Endothelial cell of umbilical vein (primary cell): ENCODE results near the gene CECR2. TPM values are rescaled to one million over a fixed set of nuclear protein-coding genes. Genes with fewer than 3 reads are reported as not detected.

Experiments used
- BruUV-seq: library from RNA; stranded (reverse); fragments of 400-500 nt; replicated peaks from 2 replicates; lab custom pipeline; 2021; lab: Mats Ljungman, UMichigan
- CTCF ChIA-PET: fragments of 300-600, 350-600 bp; sonication (Branson Sonifier 250); formaldehyde crosslinking; loops from one replicate; lab custom pipeline; 2021; ENCODE audit warnings: antibody characterized with exemption, inconsistent platforms; lab: Charles Lee
- POLR2A ChIA-PET: fragments of 300-600, 350-600 bp; sonication (Branson Sonifier 250); formaldehyde crosslinking; loops from one replicate; lab custom pipeline; 2021; ENCODE audit warnings: antibody characterized with exemption, inconsistent platforms; lab: Charles Lee
- DNase-seq: peaks from one replicate; pipeline ENCODE4 v3.0.0-alpha.2; 2011; ENCODE audit warnings: low read depth, low spot score
- FAIRE-seq: peaks from 2 replicates; lab custom pipeline; 2011; peaks lifted over from hg19 to GRCh38; lab: Jason Lieb, UNC
- H2AFZ ChIP-seq: 2 replicates; pipeline ENCODE4 v1.6.0; 2012; ENCODE audit warnings: low read depth, low read length, control low read depth, inconsistent platforms
- H3K27ac ChIP-seq: 2 replicates; pipeline ENCODE4 v1.5.1; 2011; ENCODE audit warnings: low read depth, mild to moderate bottlenecking, control low read depth, low read length, moderate library complexity; ENCODE audit not compliant: insufficient read depth
- H3K27me3 ChIP-seq, 2 experiments: 2 replicates each; pipeline versions ENCODE4 v1.6.0 to v1.6.1; 2011; ENCODE audit warnings: low read length in 2 of 2, mixed read lengths in 1 of 2; ENCODE audit not compliant: control insufficient read depth in 2 of 2, insufficient read depth in 2 of 2
- H3K36me3 ChIP-seq, 2 experiments: 2 replicates in 1 of 2; 3 replicates in 1 of 2; pipeline ENCODE4 v1.5.1; 2011; ENCODE audit warnings: low read length in 2 of 2, mild to moderate bottlenecking in 1 of 2, moderate library complexity in 1 of 2; ENCODE audit not compliant: control insufficient read depth in 2 of 2, insufficient read depth in 2 of 2; ENCODE audit errors: extremely low read depth in 1 of 2
- H3K4me1 ChIP-seq: 3 replicates; pipeline ENCODE4 v1.5.1; 2011; ENCODE audit warnings: mild to moderate bottlenecking, low read length; ENCODE audit not compliant: control insufficient read depth, insufficient read depth; ENCODE audit errors: extremely low read depth
- H3K4me2 ChIP-seq: 2 replicates; pipeline ENCODE4 v1.6.1; 2011; ENCODE audit warnings: low read length, control low read depth, mixed read lengths; ENCODE audit not compliant: insufficient read depth
- H3K4me3 ChIP-seq, 3 experiments: fragments of 200-600 bp in 1 of 3; sonication (generic), shearing (Covaris generic) in 1 of 3; replicated peaks in 1 of 3; 2 replicates each; pipeline ENCODE4 v1.5.1; 2011 to 2016; ENCODE audit warnings: control low read depth in 3 of 3, low read length in 3 of 3, mild to moderate bottlenecking in 2 of 3, inconsistent platforms in 1 of 3, low read depth in 1 of 3, moderate library complexity in 1 of 3; ENCODE audit not compliant: insufficient read depth in 1 of 3
- H3K79me2 ChIP-seq: 2 replicates; pipeline ENCODE4 v1.6.0; 2012; ENCODE audit warnings: low read length, inconsistent platforms; ENCODE audit not compliant: control insufficient read depth, insufficient read depth
- H3K9ac ChIP-seq: replicated peaks from 2 replicates; pipeline ENCODE3; 2011; ENCODE audit warnings: low read length, control low read depth; ENCODE audit not compliant: insufficient read depth; ENCODE audit errors: extremely low read depth
- H3K9me1 ChIP-seq: replicated peaks from 3 replicates; pipeline ENCODE4 v1.6.0; 2011; ENCODE audit warnings: mild to moderate bottlenecking, low read length; ENCODE audit not compliant: control insufficient read depth, insufficient read depth; ENCODE audit errors: extremely low read depth
- H3K9me3 ChIP-seq: replicated peaks from 2 replicates; pipeline ENCODE4 v1.5.1; 2012; ENCODE audit warnings: low read length, inconsistent platforms; ENCODE audit not compliant: control insufficient read depth, insufficient read depth
- H4K20me1 ChIP-seq: replicated peaks from 2 replicates; pipeline ENCODE3; 2011; ENCODE audit warnings: mild to moderate bottlenecking, low read length; ENCODE audit not compliant: control insufficient read depth, insufficient read depth; ENCODE audit errors: extremely low read depth
- EZH2 ChIP-seq: IDR thresholded peaks from 2 replicates; pipeline ENCODE4 v1.6.1; 2012; ENCODE audit warnings: borderline replicate concordance, low read depth, mild to moderate bottlenecking, moderate library complexity, low read length, inconsistent platforms; ENCODE audit not compliant: severe bottlenecking
- FOS ChIP-seq: IDR thresholded peaks from 2 replicates; pipeline ENCODE4 v1.6.1; 2011; ENCODE audit warnings: mild to moderate bottlenecking, low read length, moderate library complexity, borderline replicate concordance; ENCODE audit not compliant: insufficient read depth
- GATA2 ChIP-seq: IDR thresholded peaks from 2 replicates; pipeline ENCODE4 v1.7.0; 2011; ENCODE audit warnings: low read depth, mild to moderate bottlenecking, moderate library complexity, mixed read lengths, low read length; ENCODE audit not compliant: insufficient read length, insufficient read depth
- JUN ChIP-seq: IDR thresholded peaks from 2 replicates; pipeline ENCODE4 v1.6.1; 2011; ENCODE audit warnings: borderline replicate concordance, low read depth; ENCODE audit not compliant: insufficient read length, insufficient read depth
- MYC ChIP-seq: IDR thresholded peaks from one replicate; pipeline ENCODE4 v1.6.1; 2011; ENCODE audit warnings: mild to moderate bottlenecking, low read depth, low read length
- POLR2A ChIP-seq: IDR thresholded peaks from 2 replicates; pipeline ENCODE4 v1.6.1; 2012; ENCODE audit warnings: low read depth, mild to moderate bottlenecking, control low read depth, low read length
- POLR2AphosphoS5 ChIP-seq: IDR thresholded peaks from 2 replicates; pipeline ENCODE4 v1.6.1; 2012; ENCODE audit warnings: low read depth, mild to moderate bottlenecking, control low read depth, low read length, moderate library complexity; ENCODE audit not compliant: insufficient read depth
- dilution Hi-C: fragments of 300-500 bp; cut with MboI; formaldehyde crosslinking; loops from one replicate; pipeline ENCODE4 v1.15.0; 2019; ENCODE audit warnings: low sequenced_read_pairs; ENCODE audit not compliant: extremely low pct_ligation_motif_present
- intact Hi-C: fragments of 100-400 bp; cut with micrococcal nuclease; formaldehyde crosslinking; loops from one replicate; pipeline ENCODE4 v1.10.0; 2022
- polyA plus RNA-seq, 4 experiments: library from polyadenylated mRNA; depleted of rRNA in 3 of 4; stranded (reverse) in 3 of 4; unstranded in 1 of 4; fragments of >200 nt; gene quantifications; 2 replicates each; pipeline versions ENCODE4 v1.2.1 to v1.2.3, GENCODE V29; 2011 to 2012; ENCODE audit warnings: missing spikeins in 1 of 4
- total RNA-seq: library from RNA; stranded (reverse); gene quantifications from 2 replicates; pipeline ENCODE4 v1.2.3, GENCODE V29; 2021
- TF ChIP-seq, protein P1 (sequence below), 2 donors: IDR thresholded peaks; 1 replicate in 1 of 2; 2 replicates in 1 of 2; pipeline ENCODE4 v1.5.1; 2011; ENCODE audit warnings: low read length in 2 of 2, mild to moderate bottlenecking in 2 of 2, moderate library complexity in 2 of 2, control low read depth in 1 of 2, inconsistent platforms in 1 of 2, low read depth in 1 of 2; ENCODE audit not compliant: insufficient read depth in 1 of 2; ENCODE audit errors: extremely low read depth in 1 of 2
- TF ChIP-seq, protein P2 (sequence below): IDR thresholded peaks from 2 replicates; pipeline ENCODE4 v1.6.1; 2011; ENCODE audit not compliant: insufficient read depth, insufficient read length

The CECR2 gene
- total and polyA plus RNA-seq, 2 donors (not counting 3 experiments of a cell fraction or from before 2014, with no cell fraction given) = 0.01 TPM; not detected in 1

DNA sequence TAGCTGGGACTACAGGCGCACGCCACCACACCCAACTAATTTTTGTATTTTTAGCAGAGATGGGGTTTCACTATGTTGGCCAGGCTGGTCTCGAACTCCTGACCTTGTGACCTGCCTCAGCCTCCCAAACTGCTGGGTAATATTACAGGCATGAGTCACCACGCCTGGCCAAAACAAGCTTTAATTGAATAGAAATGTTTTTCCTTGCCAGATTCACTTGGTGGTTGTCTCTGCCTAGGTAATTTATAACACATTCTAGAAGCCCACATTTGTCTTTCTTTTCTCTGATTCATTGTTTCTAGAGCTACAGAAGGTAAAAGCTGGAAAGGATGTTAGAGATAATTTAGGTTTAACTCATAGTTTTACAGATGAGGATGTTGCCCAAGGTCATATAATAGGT lies 41.3 kb downstream of the CECR2 start:
- ChIA-PET CTCF (no interaction called here), POLR2A (no interaction called here)
- H2AFZ ChIP-seq = no peak overlapping the region
- intact Hi-C loops (no loop called here), dilution Hi-C loops (no loop called here)
- no peaks in the 10 kb centered on the region for H3K36me3 ChIP-seq
- no peaks in the 10 kb centered on the region for H3K27me3 ChIP-seq
- DNase-seq = no peak
- TF ChIP-seq FOS (no peak), MYC (no peak), POLR2A (no peak), JUN (no peak), POLR2AphosphoS5 (no peak), EZH2 (no peak), GATA2 (no peak)
- TF ChIP-seq, protein P1, sequence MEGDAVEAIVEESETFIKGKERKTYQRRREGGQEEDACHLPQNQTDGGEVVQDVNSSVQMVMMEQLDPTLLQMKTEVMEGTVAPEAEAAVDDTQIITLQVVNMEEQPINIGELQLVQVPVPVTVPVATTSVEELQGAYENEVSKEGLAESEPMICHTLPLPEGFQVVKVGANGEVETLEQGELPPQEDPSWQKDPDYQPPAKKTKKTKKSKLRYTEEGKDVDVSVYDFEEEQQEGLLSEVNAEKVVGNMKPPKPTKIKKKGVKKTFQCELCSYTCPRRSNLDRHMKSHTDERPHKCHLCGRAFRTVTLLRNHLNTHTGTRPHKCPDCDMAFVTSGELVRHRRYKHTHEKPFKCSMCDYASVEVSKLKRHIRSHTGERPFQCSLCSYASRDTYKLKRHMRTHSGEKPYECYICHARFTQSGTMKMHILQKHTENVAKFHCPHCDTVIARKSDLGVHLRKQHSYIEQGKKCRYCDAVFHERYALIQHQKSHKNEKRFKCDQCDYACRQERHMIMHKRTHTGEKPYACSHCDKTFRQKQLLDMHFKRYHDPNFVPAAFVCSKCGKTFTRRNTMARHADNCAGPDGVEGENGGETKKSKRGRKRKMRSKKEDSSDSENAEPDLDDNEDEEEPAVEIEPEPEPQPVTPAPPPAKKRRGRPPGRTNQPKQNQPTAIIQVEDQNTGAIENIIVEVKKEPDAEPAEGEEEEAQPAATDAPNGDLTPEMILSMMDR (IDR thresholded peaks at IDR 0.05; ENCODE audit: extremely low read depth in 1 of 2, insufficient read depth in 1 of 2, low read depth in 1 of 2, low read length in 2 of 2) = no peak
- TF ChIP-seq, protein P2, sequence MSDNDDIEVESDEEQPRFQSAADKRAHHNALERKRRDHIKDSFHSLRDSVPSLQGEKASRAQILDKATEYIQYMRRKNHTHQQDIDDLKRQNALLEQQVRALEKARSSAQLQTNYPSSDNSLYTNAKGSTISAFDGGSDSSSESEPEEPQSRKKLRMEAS = no peak
- no peaks in the 10 kb centered on the region for H3K9me1 ChIP-seq
- H3K9ac ChIP-seq = no peak overlapping the region
- peaks cover 16% of the 10 kb centered on the region for H3K4me1 ChIP-seq
- no peak for FAIRE-seq
- H3K4me3 ChIP-seq = no peak overlapping the region
- no peaks in the 10 kb centered on the region for H3K9me3 ChIP-seq
- H3K27ac ChIP-seq = no peak overlapping the region
- BruUV-seq = no TSS peak
- H4K20me1 ChIP-seq = no peaks in the 10 kb centered on the region
- no peaks in the 10 kb centered on the region for H3K79me2 ChIP-seq
- no peak overlapping the region for H3K4me2 ChIP-seq
